Activated CD4-positive, CD25-positive, alpha-beta regulatory T cell (primary cell): ENCODE results near the gene COL5A2.

ENCODE experiments used
- DNase-seq, 4 experiments: peaks; one replicate each; lab custom pipeline; 2025; lab: John Stamatoyannopoulos, UW

Gene COL5A2

DNA sequence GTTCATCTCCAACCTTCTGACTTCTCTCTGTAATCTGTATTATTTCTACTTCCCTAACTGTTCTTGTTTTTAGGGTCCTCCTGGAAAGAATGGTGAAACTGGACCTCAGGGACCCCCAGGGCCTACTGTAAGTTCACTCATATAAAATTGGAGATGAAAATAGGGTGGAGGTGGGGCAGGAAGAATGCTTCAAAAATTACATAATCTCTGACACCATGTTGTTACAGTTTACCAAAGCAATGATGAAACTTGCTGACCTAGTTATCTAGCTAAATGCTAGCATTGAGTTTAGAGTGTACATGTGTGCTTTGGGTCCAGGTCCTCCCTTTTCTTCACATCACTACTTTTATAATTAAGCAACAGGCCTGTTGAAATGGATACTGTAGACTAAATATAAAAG lies 182.3 kb downstream of the COL5A2 start:
- DNase-seq = no peak

DNA sequence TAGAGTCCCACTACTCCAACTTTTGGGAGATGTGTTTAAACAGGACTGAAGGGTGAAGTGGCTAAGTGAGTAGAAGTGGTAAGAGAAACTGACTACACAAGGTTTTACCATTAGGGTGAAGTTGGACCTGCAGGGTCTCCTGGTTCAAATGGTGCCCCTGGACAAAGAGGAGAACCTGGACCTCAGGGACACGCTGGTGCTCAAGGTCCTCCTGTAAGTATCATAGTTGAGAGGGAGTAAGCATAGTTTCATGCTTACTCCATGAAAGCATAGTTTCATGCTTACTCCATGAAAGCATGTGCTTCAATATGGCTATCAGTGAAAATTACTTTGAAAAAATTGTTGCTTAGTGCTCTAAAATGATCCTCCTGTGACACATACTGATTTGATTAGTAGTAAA lies 186.3 kb downstream of the COL5A2 start:
- DNase-seq = no peak

DNA sequence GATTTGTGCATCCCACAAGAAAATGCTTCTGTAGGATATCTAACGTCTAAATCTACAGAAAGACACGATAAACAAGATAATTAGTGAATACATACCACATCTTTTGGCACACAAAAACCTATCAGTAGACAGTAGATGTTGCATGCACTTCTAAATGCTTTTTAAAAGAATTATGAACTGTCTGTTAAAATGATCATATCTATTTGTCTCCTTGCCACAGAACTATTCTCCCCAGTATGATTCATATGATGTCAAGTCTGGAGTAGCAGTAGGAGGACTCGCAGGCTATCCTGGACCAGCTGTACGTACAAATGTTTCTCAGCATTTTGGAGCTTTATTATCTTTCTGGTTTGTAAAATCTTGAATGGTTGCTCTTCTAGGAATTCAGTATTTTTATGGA lies 192.7 kb downstream of the COL5A2 start:
- no peak for DNase-seq

- DNase-seq = no peak
Measured at GRCh38 chr2:188984680-188985079, 194.9 kb downstream of the COL5A2 start.

GRCh38 chr2:188984065-188984491 lies 195.5 kb downstream of the COL5A2 start:
- DNase-seq = no peak

DNA sequence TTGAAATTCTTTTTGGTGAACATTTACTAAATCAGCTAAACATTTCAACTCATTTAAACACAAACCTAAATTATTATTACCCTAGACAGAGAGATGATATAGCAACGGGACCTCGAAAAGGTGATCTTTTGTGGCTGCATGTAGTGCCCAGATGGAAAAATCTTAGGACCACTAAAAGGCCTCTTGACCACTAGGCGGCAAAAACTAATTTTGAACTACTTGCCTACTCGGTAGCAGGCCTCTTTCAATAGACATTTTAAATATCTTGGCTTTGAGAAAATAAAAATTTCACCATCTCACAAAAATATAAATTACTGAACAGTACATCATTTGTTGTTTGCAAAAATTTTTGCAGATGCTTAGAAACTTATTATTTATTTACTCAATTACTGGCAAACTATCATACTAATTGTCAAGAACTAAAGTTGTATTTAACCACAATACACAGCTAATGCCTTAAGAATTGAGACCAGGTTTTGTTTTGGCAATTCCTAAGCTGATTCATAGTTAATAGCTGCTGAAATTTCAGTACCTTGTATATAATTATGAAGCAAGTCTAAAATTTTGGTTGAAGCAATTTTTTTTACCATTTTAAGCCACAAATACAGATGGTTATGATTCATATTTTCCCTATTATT lies 196.0 kb downstream of the COL5A2 start:
- DNase-seq = no peak
